DMS79 treated with DMSO at 0.1 percent for 48 hours (cell line): ENCODE measurements around the gene UGCG.
"Not testable (repeated sequence)": the region's sequence is repeated elsewhere in the genome, so short reads cannot be mapped to it uniquely, and the experiment has no call there.

Source experiments
- DNase-seq: peaks from one replicate; lab custom pipeline; 2025; lab: John Stamatoyannopoulos, UW

UGCG gene

GRCh38 chr9:111955048-111955447 lies 58.4 kb downstream of the UGCG start:
- DNase-seq, result peak; percentile 25

GRCh38 chr9:111957856-111958631 lies 61.4 kb downstream of the UGCG start:
- DNase-seq, result peak; percentile 62

GRCh38 chr9:111959468-111960359 lies 63.1 kb downstream of the UGCG start:
- DNase-seq, result no peak

GRCh38 chr9:111960485-111960884 lies 63.9 kb downstream of the UGCG start:
- DNase-seq, result not testable (repeated sequence)

- DNase-seq, result no peak
These were observed 64.4 kb downstream of the UGCG start for GRCh38 chr9:111961009-111961408.

- peak; percentile 93 for DNase-seq
These were observed 65.0 kb downstream of the UGCG start for GRCh38 chr9:111961575-111961974.

- no peak for DNase-seq
These were observed 65.4 kb downstream of the UGCG start for GRCh38 chr9:111962021-111962420.

GRCh38 chr9:111963995-111964394 lies 67.4 kb downstream of the UGCG start:
- no peak for DNase-seq

GRCh38 chr9:111965566-111966019 lies 69.0 kb downstream of the UGCG start:
- DNase-seq, result no peak

- no peak for DNase-seq
These were observed 69.6 kb downstream of the UGCG start for GRCh38 chr9:111966124-111966723.

- no peak for DNase-seq
These were observed 70.3 kb downstream of the UGCG start for GRCh38 chr9:111966861-111967291.

GRCh38 chr9:111967621-111968020 lies 71.0 kb downstream of the UGCG start:
- DNase-seq, result no peak

- DNase-seq, result no peak
These were observed 72.4 kb downstream of the UGCG start for GRCh38 chr9:111969061-111969460.

- DNase-seq, result no peak
These were observed 73.0 kb downstream of the UGCG start for GRCh38 chr9:111969622-111970021.

GRCh38 chr9:111970827-111971226 lies 74.2 kb downstream of the UGCG start:
- no peak for DNase-seq

GRCh38 chr9:111974092-111974681 lies 77.6 kb downstream of the UGCG start:
- no peak for DNase-seq

- DNase-seq, result no peak
These were observed 79.1 kb downstream of the UGCG start for GRCh38 chr9:111975709-111976108.

- no peak for DNase-seq
These were observed 82.0 kb downstream of the UGCG start for GRCh38 chr9:111978616-111979015.

GRCh38 chr9:111979561-111979960 lies 82.9 kb downstream of the UGCG start:
- no peak for DNase-seq

- DNase-seq, result no peak
These were observed 83.8 kb downstream of the UGCG start for GRCh38 chr9:111980398-111980797.

GRCh38 chr9:111983484-111983908 lies 86.9 kb downstream of the UGCG start:
- no peak for DNase-seq
